ENCODE measurements around the gene ZSCAN2. TPM values are rescaled to one million over a fixed set of nuclear protein-coding genes. Genes with fewer than 3 reads are reported as not detected.
"Not testable (repeated sequence)": the region's sequence is repeated elsewhere in the genome, so short reads cannot be mapped to it uniquely, and the experiment has no call there.

The ZSCAN2 gene
- polyA plus RNA-seq, 1 donor = 12.1 TPM

- 100% methylated on average over 2 of the region's 23 CpGs for WGBS (ENCODE audit: insufficient coverage, low lambda C conversion rate)
- H3K27ac ChIP-seq (ENCODE audit: low read length) = peak overlapping the region; percentile 26
- peaks cover 10% of the 10 kb centered on the region for H3K4me1 ChIP-seq (ENCODE audit: control insufficient read depth, insufficient read depth, low read length)
- DNase-seq = no peak
- peak overlapping the region; percentile 63 for H3K4me3 ChIP-seq (ENCODE audit: low read length)
- peaks cover 25% of the 10 kb centered on the region for H3K36me3 ChIP-seq (ENCODE audit: control insufficient read depth, insufficient read depth, low read length)
- H3K9me3 ChIP-seq (ENCODE audit: control insufficient read depth, low read depth, low read length) = no peaks in the 10 kb centered on the region
- no peaks in the 10 kb centered on the region for H3K27me3 ChIP-seq (ENCODE audit: control insufficient read depth, insufficient read depth, low read length)
Observed at GRCh38 chr15:84634228-84634837, 33.5 kb downstream of the ZSCAN2 start.

GRCh38 chr15:84638103-84638502 is 37.3 kb downstream of the ZSCAN2 start:
- no CpG with 5 or more reads among the region's 3 CpGs for WGBS (ENCODE audit: insufficient coverage, low lambda C conversion rate)
- DNase-seq = no peak
- no peak overlapping the region for H3K4me3 ChIP-seq (ENCODE audit: low read length)
- H3K27ac ChIP-seq (ENCODE audit: low read length) = no peak overlapping the region
- peaks cover 62% of the 10 kb centered on the region for H3K36me3 ChIP-seq (ENCODE audit: control insufficient read depth, insufficient read depth, low read length)
- no peaks in the 10 kb centered on the region for H3K27me3 ChIP-seq (ENCODE audit: control insufficient read depth, insufficient read depth, low read length)
- H3K4me1 ChIP-seq (ENCODE audit: control insufficient read depth, insufficient read depth, low read length) = no peaks in the 10 kb centered on the region
- H3K9me3 ChIP-seq (ENCODE audit: control insufficient read depth, low read depth, low read length) = no peaks in the 10 kb centered on the region

- H3K27me3 ChIP-seq (ENCODE audit: control insufficient read depth, insufficient read depth, low read length); DNase-seq; H3K9me3 ChIP-seq (ENCODE audit: control insufficient read depth, low read depth, low read length); H3K27ac ChIP-seq (ENCODE audit: low read length); H3K4me3 ChIP-seq (ENCODE audit: low read length); H3K4me1 ChIP-seq (ENCODE audit: control insufficient read depth, insufficient read depth, low read length): not testable (repeated sequence)
- peaks cover 89% of the 10 kb centered on the region for H3K36me3 ChIP-seq (ENCODE audit: control insufficient read depth, insufficient read depth, low read length)
- no CpG with 5 or more reads among the region's 9 CpGs for WGBS (ENCODE audit: insufficient coverage, low lambda C conversion rate)
Observed at GRCh38 chr15:84641871-84642270, 41.1 kb downstream of the ZSCAN2 start.

GRCh38 chr15:84642640-84643039 is 41.8 kb downstream of the ZSCAN2 start:
- not testable (repeated sequence) for H3K27ac ChIP-seq (ENCODE audit: low read length); H3K4me3 ChIP-seq (ENCODE audit: low read length); H3K4me1 ChIP-seq (ENCODE audit: control insufficient read depth, insufficient read depth, low read length); DNase-seq; H3K27me3 ChIP-seq (ENCODE audit: control insufficient read depth, insufficient read depth, low read length); H3K9me3 ChIP-seq (ENCODE audit: control insufficient read depth, low read depth, low read length)
- WGBS (ENCODE audit: insufficient coverage, low lambda C conversion rate) = no CpG with 5 or more reads among the region's 2 CpGs
- peaks cover 92% of the 10 kb centered on the region for H3K36me3 ChIP-seq (ENCODE audit: control insufficient read depth, insufficient read depth, low read length)

- H3K36me3 ChIP-seq (ENCODE audit: control insufficient read depth, insufficient read depth, low read length) = peaks cover 94% of the 10 kb centered on the region
- WGBS (ENCODE audit: insufficient coverage, low lambda C conversion rate) = no CpG with 5 or more reads among the region's 6 CpGs
Observed at GRCh38 chr15:84643838-84644237, 43.0 kb downstream of the ZSCAN2 start.

GRCh38 chr15:84645496-84645895 is 44.7 kb downstream of the ZSCAN2 start:
- peaks cover 90% of the 10 kb centered on the region for H3K36me3 ChIP-seq (ENCODE audit: control insufficient read depth, insufficient read depth, low read length)
- no peak for DNase-seq
- no peaks in the 10 kb centered on the region for H3K9me3 ChIP-seq (ENCODE audit: control insufficient read depth, low read depth, low read length)
- no peaks in the 10 kb centered on the region for H3K27me3 ChIP-seq (ENCODE audit: control insufficient read depth, insufficient read depth, low read length)
- no peaks in the 10 kb centered on the region for H3K4me1 ChIP-seq (ENCODE audit: control insufficient read depth, insufficient read depth, low read length)
- no CpG with 5 or more reads among the region's 10 CpGs for WGBS (ENCODE audit: insufficient coverage, low lambda C conversion rate)
- H3K4me3 ChIP-seq (ENCODE audit: low read length) = no peak overlapping the region
- no peak overlapping the region for H3K27ac ChIP-seq (ENCODE audit: low read length)

More at GRCh38 chr15:84643838-84644237, 43.0 kb downstream of the ZSCAN2 start:
- Histone ChIP-seq H3K4me1 (ENCODE audit: control insufficient read depth, insufficient read depth, low read length) (no peaks in the 10 kb centered on the region), H3K27ac (ENCODE audit: low read length) (no peak overlapping the region), H3K9me3 (ENCODE audit: control insufficient read depth, low read depth, low read length) (no peaks in the 10 kb centered on the region), H3K27me3 (ENCODE audit: control insufficient read depth, insufficient read depth, low read length) (no peaks in the 10 kb centered on the region), H3K4me3 (ENCODE audit: low read length) (no peak overlapping the region)
- no peak for DNase-seq

GRCh38 chr15:84645997-84646396 is 45.2 kb downstream of the ZSCAN2 start:
- Histone ChIP-seq H3K27me3 (ENCODE audit: control insufficient read depth, insufficient read depth, low read length) (no peaks in the 10 kb centered on the region), H3K27ac (ENCODE audit: low read length) (no peak overlapping the region), H3K4me1 (ENCODE audit: control insufficient read depth, insufficient read depth, low read length) (no peaks in the 10 kb centered on the region), H3K4me3 (ENCODE audit: low read length) (no peak overlapping the region), H3K9me3 (ENCODE audit: control insufficient read depth, low read depth, low read length) (no peaks in the 10 kb centered on the region), H3K36me3 (ENCODE audit: control insufficient read depth, insufficient read depth, low read length) (peaks cover 86% of the 10 kb centered on the region)
- WGBS (ENCODE audit: insufficient coverage, low lambda C conversion rate) = no CpG with 5 or more reads among the region's 10 CpGs
- no peak for DNase-seq

GRCh38 chr15:84647726-84648125 is 46.9 kb downstream of the ZSCAN2 start:
- H3K9me3 ChIP-seq (ENCODE audit: control insufficient read depth, low read depth, low read length) = no peaks in the 10 kb centered on the region
- H3K27me3 ChIP-seq (ENCODE audit: control insufficient read depth, insufficient read depth, low read length) = no peaks in the 10 kb centered on the region
- no peak overlapping the region for H3K27ac ChIP-seq (ENCODE audit: low read length)
- peaks cover 84% of the 10 kb centered on the region for H3K36me3 ChIP-seq (ENCODE audit: control insufficient read depth, insufficient read depth, low read length)
- H3K4me3 ChIP-seq (ENCODE audit: low read length) = no peak overlapping the region
- H3K4me1 ChIP-seq (ENCODE audit: control insufficient read depth, insufficient read depth, low read length) = no peaks in the 10 kb centered on the region
- DNase-seq = no peak

GRCh38 chr15:84648539-84648938 is 47.7 kb downstream of the ZSCAN2 start:
- no peak overlapping the region for H3K4me3 ChIP-seq (ENCODE audit: low read length)
- peaks cover 76% of the 10 kb centered on the region for H3K36me3 ChIP-seq (ENCODE audit: control insufficient read depth, insufficient read depth, low read length)
- H3K27ac ChIP-seq (ENCODE audit: low read length) = no peak overlapping the region
- H3K4me1 ChIP-seq (ENCODE audit: control insufficient read depth, insufficient read depth, low read length) = no peaks in the 10 kb centered on the region
- no peaks in the 10 kb centered on the region for H3K27me3 ChIP-seq (ENCODE audit: control insufficient read depth, insufficient read depth, low read length)
- DNase-seq = no peak
- WGBS (ENCODE audit: insufficient coverage, low lambda C conversion rate) = no CpG with 5 or more reads among the region's 3 CpGs
- no peaks in the 10 kb centered on the region for H3K9me3 ChIP-seq (ENCODE audit: control insufficient read depth, low read depth, low read length)

GRCh38 chr15:84649706-84650105 is 48.9 kb downstream of the ZSCAN2 start:
- no peak for DNase-seq
- Histone ChIP-seq H3K4me3 (ENCODE audit: low read length) (no peak overlapping the region), H3K4me1 (ENCODE audit: control insufficient read depth, insufficient read depth, low read length) (no peaks in the 10 kb centered on the region), H3K27me3 (ENCODE audit: control insufficient read depth, insufficient read depth, low read length) (no peaks in the 10 kb centered on the region), H3K27ac (ENCODE audit: low read length) (no peak overlapping the region), H3K9me3 (ENCODE audit: control insufficient read depth, low read depth, low read length) (no peaks in the 10 kb centered on the region), H3K36me3 (ENCODE audit: control insufficient read depth, insufficient read depth, low read length) (peaks cover 68% of the 10 kb centered on the region)
- no CpG with 5 or more reads among the region's 2 CpGs for WGBS (ENCODE audit: insufficient coverage, low lambda C conversion rate)

GRCh38 chr15:84653584-84653909 is 52.7 kb downstream of the ZSCAN2 start:
- H3K4me3 ChIP-seq (ENCODE audit: low read length) = peak overlapping the region; percentile 87
- H3K27me3 ChIP-seq (ENCODE audit: control insufficient read depth, insufficient read depth, low read length) = no peaks in the 10 kb centered on the region
- peaks cover 3% of the 10 kb centered on the region for H3K4me1 ChIP-seq (ENCODE audit: control insufficient read depth, insufficient read depth, low read length)
- WGBS (ENCODE audit: insufficient coverage, low lambda C conversion rate) = no CpG with 5 or more reads among the region's 7 CpGs
- DNase-seq = no peak
- peak overlapping the region; percentile 74 for H3K27ac ChIP-seq (ENCODE audit: low read length)
- H3K36me3 ChIP-seq (ENCODE audit: control insufficient read depth, insufficient read depth, low read length) = peaks cover 31% of the 10 kb centered on the region
- H3K9me3 ChIP-seq (ENCODE audit: control insufficient read depth, low read depth, low read length) = no peaks in the 10 kb centered on the region

Measured in large intestine (tissue), 3 donors.